ENCODE results near the gene CPT1B.

GRCh38 chr22:50576070-50576469, 2.2 kb downstream of the CPT1B start:
- TF ChIP-seq ZNF501 (tag by site-specific recombination; IDR thresholded peaks at IDR 0.05) (no peak), CTCF (tag by site-specific recombination; IDR thresholded peaks at IDR 0.05) (peak; percentile 90), ZBTB44 (tag by site-specific recombination; IDR thresholded peaks at IDR 0.05) (no peak), ZNF639 (tag by site-specific recombination; IDR thresholded peaks at IDR 0.05) (no peak), ZNF768 (tag by site-specific recombination; IDR thresholded peaks at IDR 0.05) (no peak)
